GM19239 (cell line): Measurements from ENCODE around the gene MPPED1.

ENCODE experiments used
- DNase-seq: peaks from one replicate; pipeline ENCODE4 v3.0.0; 2011; ENCODE audit warnings: low spot score; ENCODE audit not compliant: insufficient read length
- FAIRE-seq: peaks from 2 replicates; lab custom pipeline; 2011; peaks lifted over from hg19 to GRCh38; lab: Jason Lieb, UNC

The MPPED1 gene

DNA sequence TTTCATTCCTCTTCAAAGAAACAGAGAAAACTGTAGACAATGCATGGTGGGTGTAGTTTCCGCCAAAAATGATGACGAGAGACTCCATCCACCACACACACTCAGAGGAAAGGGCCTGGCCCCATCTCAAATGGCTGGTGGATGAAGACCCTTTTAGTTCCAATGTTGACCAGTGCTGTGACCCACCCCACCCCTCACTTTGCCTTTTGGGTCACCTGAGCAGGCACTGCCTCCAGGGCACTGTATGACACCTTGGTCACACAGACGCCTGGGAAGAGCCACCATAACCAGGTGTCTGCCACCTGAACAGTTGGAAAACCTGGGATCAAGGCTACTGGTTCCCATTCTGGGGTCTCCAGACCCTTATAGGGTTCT is 121.3 kb downstream of the MPPED1 start:
- DNase-seq: no peak
- no peak for FAIRE-seq

DNA sequence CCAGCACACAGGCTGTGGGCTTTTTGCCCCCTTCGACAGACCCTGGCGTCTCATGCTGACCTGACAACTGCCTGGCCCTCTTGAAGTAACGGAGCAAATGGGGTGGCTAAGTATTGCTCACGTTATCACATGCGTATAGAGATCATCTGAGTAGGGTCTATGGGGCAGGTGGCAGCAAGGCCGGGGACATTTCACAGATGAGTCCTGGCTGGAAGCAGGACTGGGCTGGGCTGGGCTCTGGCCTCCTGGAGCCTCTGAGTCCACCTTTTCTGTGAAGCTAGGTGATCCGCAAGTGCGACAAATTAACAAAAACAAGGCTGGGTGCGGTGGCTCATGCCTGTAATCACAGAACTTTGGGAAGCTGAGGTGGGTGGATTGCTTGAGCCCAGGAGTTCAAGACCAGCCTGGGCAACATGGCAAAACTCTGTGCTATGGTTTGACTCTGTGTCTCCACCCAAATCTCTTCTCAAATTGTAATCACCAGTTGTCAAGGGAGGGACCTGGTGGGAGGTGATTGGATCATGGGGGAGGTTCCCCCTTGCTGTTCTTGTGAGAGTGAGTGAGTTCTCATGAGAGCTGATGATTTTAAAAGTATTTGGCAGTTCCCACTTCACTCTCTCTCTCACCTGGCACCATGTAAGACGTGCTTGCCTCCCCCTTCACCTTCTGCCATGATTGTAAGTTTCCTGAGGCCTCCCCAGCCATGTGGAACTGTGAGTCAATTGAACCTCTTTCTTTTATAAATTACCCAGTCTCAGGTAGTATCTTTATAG is 122.0 kb downstream of the MPPED1 start:
- no peak for DNase-seq
- no peak for FAIRE-seq

DNA sequence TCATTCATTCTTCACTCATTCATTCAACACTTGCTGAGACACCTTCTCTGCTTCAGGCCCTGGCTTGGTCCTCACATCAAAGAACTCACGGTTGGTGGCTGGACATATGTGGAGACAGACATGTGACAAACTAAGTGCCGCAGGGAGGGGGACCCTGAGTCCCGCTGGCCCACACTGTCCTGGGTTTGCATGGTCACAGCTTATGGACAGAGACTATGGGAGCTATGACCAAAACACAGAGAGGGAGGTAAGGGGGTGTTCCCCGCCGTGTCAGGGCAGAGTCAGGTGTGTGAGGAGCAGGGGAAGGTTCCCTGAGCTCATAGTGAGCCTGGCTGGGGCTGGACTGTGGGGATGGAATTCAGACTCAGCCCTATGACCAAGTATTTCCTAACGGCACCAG is 123.1 kb downstream of the MPPED1 start:
- DNase-seq: no peak
- no peak for FAIRE-seq

DNA sequence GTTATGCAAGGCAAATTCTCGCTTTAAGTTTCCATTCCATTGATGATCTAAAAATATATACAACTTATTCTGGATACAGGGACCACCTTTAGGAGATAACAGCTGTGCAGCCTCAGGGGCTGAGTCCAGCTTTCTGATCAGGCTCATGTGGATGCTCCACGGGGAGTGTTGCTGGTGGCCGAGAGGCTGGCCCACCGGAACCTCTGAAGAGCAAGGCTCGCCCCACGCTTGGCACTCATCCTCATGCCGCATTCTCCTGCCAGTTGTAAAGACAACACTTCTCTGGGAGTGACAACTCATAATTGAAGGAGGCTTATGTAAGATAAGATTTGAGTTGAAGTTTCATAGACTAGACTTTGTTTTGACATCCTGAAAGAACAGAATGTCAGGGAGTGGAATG is 123.5 kb downstream of the MPPED1 start:
- DNase-seq: no peak
- no peak for FAIRE-seq

DNA sequence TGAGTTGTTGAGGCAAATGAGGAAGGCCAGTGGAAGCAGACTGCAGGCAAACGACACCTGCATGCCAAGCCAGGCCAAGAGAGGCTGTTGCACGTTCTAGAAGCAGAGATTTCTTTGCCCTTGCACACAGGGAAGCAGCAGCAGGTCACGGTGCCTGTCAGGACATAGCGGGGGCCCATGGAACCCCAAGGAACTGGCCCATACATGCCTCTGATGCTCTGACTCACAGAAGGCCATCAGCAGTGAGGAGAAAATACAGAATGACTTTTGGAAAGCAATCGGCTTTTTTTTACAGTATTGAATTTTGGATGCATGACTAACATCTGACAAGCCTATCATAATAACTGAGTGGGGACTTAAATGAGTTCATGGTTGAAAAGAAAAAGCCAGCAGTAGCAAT is 123.9 kb downstream of the MPPED1 start:
- DNase-seq: no peak
- no peak for FAIRE-seq

DNA sequence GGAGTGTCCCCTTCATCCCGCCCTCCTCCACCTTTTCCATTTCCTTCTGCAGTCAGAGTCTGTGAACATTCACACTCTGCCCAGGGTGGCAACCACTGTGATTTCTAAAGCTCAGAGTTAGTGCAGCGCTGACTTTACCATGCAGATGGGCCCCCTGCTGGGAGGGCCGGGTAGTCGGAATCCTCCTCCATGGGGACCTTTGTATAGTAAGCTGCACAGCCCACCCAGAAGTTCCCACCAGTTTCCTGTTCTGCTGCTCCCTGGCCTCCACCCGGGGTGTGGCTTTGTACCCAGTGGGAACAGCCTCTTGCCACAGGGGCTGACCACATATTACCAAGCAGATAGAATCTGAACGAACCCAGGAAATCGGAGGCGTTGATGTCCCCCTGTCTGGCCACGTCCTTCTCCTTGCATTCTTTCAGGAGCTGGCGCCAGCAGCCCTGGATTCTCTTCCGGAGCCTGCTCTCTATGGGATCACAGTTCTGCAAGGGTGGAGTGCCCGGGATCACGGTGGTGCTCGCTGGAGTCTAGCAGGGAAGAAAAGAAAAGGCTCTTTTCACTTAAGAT is 125.3 kb downstream of the MPPED1 start:
- FAIRE-seq (no peak), DNase-seq (no peak)

DNA sequence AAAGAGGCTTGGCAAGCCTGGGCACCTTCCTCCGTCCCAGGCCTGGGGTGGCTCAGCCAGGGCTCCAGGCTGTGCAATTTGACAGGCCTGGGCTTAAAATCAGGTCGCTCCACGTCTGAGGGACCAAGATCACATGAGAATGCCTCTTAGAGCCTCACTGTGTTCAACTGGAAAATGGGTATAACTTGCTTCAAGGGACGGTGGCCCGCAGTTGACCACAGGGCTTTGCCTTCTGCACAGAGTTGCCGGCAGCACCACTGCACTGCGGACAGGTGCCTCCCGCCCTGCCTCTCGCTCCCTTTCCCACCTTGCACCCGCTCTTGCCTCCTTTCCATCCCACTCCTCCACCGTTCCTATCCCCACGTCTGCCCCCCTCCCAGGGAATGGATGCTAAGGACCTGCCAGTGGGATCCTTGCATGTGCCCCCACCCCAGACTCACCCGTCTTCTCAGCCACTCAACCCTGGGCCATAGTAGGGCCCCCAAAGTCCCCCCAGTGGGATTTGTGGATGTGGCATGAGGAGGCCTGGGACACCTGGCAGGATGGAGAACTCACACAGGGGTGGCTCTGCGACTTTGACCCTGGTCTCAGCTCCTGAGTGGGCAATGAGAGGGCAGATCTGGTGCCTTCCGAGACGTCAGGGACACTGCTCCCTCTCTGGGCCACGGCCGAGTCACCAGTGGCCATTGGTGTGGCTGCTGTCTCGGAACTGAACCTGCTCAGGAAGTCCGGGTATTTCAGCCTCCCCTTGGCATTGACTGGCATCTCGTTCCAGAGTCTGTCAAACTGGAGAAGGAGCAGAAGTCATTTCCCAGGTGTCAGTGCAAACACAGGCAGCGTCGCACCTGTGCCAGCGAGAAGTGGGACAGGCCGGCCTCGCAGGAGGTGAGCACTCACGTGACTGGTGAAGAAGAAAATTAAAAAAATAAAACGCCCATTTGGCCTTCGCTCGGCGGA is 128.0 kb downstream of the MPPED1 start:
- DNase-seq: no peak
- FAIRE-seq: no peak

DNA sequence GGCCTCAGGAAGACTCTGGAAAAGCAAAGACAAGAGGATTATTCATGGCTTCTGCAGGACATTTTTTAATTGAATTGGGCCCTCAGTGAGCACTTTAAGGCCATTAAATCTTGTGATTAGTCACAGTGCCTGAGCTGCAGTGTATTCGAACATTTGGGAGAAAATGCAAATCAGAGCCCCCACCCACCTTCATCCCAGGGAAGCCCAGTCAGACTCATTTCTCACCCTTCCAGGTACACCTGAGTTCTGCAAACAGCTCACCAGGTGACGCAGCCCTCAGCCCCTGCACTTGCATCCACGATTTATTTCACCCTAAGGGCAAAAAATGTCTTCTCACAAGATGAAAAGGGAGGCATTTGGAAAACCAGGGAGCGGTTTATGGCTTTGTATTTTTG is 128.7 kb downstream of the MPPED1 start:
- DNase-seq (no peak), FAIRE-seq (no peak)

DNA sequence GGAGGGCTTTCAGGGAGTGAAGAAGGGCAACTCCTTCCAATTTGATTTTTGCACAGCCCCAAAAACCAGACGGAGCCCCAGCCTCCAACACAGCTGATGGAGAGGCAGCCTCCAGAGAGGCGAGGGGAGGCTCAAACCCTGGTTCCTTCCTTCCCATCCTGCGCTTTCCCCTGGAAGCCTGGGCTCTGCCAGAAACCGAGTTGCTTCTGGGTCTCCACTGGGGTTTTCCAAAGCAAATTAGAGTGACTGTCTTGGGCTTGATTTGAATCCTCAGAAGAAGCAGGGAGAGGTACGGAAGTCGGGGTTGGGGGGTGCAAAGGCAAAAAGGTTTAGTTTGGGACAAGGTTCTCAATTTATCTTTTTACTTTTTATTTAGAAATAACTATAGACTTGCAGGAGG is 129.2 kb downstream of the MPPED1 start:
- DNase-seq: no peak
- FAIRE-seq: no peak

DNA sequence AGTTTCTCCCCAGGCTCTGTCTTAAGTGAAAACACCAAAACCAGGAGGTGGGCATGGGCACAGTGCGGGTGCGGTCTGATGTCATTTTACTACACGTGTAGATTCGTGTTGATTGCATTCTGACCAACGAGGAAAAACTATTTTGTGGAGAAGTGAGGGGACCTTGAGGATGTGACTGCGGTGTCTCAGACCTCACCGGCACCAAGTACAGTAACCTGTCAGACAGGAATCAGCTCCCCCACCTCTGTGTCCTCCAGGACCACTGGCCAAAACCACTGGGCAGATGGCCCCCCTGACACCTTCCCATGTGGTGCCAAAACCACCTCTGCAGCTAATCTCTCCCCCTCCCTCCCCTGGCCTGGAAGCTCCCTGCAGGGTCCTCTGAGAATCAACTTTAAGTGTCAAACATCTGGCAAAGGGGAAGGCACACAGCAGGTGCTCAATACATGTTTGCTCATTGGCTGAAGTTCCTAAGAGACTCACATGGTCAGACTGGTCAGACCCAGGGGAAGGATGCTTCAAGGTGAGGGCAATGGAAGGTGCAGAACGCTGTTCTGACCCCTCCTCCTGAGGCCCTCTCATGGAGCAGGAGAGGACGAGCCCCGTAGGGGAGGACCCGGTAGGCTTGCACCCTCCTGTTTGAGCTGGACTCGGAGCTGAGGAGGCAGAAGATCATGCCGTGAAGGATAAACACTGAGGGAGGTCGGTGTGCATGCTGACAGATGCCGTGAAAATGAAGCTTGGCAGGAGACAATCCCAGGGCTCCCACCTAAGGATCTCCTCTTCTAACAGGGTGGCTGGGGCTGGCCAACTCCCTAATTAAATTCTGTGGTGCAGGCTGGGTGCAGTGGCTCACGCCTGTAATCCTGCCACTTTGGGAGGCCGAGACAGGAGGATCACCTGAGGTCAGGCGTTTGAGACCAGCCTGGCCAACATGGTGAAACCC is 129.9 kb downstream of the MPPED1 start:
- DNase-seq (no peak), FAIRE-seq (no peak)

DNA sequence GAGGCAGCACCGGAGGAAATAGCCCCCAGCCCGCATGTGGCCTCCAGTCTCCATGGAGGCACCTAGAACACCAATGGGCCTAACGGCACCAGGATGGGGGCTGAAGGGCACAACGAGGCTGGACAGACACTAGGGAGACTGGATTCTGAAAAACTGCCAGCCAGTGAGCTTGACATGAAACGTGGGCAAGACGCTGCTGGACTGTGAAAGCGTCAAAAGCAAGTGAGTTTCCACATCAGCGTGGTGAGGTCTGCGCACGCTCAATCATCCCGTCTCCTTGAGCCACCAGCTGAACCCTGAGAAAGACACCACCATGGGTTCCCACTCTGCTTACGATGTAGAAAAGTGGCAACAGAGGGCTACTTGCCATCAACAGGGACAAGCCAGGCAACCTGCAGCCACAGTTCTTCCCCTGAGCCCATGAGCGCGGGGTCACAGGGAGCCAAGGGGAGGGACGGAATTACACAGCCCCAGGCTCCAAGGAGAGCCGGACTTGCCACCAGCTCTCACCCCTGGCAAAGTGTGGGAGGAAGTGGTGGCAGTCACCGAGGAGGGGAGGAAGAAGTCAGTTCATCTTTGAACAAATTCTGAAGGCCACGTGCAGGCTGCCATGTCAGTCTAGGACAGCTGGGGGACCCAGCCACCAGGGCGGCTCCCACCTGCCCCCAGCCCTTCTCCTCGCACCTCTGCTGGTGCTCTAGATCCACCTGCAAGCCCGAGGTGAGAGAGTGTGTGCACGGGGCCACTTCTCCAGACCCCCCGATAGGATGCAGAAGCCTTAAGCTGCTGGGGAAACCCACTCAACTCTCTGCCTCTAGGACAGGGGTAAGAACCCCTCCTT is 131.1 kb downstream of the MPPED1 start:
- no peak for DNase-seq
- no peak for FAIRE-seq

DNA sequence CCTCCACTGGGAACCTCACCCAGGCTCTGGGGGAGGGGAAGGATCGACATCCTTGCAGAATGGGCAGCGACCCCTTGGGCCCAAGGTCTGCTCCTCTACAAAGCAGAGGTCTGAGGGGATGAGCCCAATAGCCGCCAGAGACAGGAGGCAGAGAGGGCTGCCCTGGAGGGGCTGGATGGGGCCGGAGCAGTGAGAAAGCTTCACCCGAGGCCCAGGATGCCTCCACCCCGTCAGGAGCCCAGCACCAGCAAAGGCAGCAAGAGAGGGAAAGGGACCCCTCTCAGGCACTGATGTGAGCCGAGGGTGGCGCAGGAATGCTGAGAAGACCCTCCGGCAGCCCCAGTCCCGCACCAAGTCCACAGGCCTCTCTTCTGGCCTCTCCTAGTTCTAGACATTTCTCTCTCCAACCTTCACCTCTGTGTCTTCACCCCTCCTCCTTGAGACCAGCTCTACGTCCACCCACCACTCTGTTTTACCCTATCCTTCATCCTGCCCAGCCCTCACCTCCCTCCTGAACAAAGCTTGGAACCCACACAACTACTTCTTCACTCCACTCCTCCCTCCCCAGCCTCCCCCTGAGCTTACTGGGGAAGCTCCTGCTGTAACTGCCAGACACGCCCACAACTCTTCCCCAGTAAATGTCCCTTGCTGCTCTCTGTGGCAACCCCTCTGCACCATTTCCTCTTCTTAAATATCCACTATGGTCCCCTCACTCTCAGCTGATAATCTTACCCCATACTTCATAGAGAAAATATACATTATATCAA is 131.9 kb downstream of the MPPED1 start:
- DNase-seq (no peak), FAIRE-seq (no peak)

DNA sequence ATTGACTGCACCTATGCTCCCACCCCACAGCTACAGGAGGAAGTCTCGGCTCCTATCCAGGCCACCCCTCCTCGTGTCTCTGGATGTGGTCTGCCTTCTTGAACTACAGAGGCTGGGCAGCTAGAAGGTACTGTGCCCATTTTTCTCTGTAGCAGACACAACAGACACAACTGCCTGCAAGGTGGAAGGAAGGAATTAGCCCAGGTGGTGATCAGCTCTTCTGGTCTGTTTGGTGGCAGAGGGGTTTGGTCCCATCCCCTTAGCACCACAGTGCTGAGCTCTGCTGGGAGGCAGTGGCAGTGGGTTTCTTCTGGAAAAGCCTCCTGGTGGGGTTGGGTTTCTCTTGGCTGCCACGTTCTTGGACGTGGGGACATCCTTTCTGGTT is 132.5 kb downstream of the MPPED1 start:
- FAIRE-seq (no peak), DNase-seq (no peak)

DNA sequence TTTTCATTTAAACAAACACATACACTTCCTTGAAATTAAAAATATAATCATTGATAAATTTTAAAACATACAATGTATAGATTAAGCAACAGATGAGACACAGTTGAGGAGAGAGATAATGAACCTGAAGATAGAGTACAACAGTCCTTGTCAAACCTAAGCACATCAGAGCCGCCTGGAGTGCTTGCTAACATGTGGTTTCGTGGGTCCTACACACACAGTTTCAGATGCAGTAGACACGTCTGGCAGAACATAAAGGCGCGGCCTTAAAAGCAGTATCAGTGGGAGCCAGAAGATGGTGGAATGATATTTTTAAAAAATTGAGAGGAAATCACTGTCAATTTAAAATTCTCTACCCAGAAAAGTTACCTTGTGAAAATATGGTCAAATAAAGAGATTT is 134.4 kb downstream of the MPPED1 start:
- DNase-seq: no peak
- FAIRE-seq: no peak

DNA sequence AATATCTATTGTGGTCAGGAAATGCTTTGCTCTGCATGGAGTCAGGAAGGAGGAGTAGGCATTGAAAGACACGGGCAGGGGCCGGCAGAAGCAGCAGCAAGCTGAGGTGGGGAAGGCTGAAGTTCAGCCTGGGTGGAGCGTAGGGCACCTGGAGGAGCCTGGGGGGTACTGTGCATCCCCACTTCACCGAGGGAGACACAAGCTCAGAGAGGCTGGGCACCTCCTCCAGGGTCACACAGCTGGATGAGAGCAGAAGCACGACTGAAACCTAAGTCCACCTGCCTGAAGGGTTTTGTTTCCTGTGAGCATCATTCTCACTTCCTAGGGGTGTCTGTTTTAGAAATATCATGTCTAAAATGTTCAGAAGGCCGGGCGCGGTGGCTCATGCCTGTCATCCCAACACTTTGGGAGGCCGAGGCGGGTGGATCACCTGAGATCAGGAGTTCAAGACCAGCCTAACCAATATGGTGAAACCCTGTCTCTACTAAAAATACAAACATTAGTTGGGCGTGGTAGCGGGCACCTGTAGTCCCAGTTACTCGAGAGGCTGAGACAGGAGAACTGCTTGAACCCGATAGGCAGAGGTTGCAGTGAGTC is 138.3 kb downstream of the MPPED1 start:
- DNase-seq: no peak
- FAIRE-seq: no peak

DNA sequence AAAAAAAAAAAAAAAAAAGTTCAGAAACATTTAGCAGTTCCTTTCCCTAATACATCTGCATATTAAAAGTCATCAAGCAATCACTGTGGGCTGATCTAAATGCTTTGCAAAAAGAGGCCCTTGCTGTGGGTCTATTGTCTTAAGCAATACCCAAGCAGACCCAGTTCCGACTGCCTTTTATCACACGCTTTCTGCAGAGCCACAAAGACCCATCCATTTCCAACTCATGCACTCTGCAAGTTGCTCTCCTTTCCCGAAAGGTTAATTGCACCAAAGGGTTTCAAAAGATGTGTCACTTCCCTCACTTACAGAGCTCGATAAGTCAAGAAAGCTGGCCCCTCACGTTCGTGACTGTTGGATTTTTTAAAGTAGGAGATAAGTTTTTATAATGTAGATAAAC is 138.9 kb downstream of the MPPED1 start:
- DNase-seq: no peak
- FAIRE-seq: no peak

DNA sequence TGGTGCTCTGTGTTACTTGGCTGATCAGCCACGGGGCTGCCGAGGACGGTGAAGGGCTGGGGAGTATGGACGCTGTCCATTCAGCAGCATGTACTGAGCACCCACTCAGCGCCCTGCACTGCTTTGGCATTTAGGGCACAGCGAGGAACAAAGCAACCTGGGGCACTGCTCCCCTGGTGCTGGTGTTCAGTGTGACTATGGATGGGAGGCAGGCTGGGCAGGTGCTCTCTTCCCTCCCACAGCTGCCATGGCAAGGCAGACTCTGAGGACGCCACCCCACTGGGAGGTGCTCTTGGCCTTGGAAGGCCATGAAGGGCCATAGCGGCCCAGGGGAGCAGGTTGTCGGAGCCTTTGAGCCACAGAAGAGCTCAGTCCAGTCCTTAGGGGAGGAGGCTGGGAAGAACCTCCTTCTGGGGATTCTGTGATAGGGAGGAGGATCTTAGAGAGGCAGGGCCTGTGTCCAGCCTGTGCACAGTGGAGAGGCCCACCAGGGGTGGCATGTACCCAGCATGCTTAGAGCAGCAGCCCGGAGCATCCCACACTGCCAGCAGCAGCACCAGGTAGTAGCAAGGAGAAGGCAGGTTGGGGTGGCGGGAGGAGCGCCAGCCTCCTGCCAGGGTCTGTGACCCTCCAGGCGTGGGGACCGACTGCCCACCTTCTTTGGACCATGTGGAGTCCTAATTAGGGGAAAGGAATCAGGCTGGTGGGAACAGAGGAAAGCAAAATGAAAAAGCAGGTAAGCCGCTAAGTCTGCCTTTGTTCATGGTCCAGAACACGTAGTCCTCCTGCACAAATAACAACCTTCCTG is 141.8 kb downstream of the MPPED1 start:
- FAIRE-seq (no peak), DNase-seq (no peak)
